ENCODE results near the gene TMEM217.

GRCh38 chr6:37272834-37273566 lies 15.1 kb upstream of the TMEM217 start:
- no peak for TF ChIP-seq CTCF (IDR thresholded peaks at IDR 0.05; ENCODE audit: control extremely low read depth in 1 of 3, insufficient read depth in 1 of 3, low read depth in 1 of 3, low read length in 3 of 3)
- TF ChIP-seq POLR2AphosphoS5 (IDR thresholded peaks at IDR 0.05; ENCODE audit: low read depth, low read length), result no peak
- TF ChIP-seq, protein P1, sequence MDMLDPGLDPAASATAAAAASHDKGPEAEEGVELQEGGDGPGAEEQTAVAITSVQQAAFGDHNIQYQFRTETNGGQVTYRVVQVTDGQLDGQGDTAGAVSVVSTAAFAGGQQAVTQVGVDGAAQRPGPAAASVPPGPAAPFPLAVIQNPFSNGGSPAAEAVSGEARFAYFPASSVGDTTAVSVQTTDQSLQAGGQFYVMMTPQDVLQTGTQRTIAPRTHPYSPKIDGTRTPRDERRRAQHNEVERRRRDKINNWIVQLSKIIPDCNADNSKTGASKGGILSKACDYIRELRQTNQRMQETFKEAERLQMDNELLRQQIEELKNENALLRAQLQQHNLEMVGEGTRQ (IDR thresholded peaks at IDR 0.05; ENCODE audit: low read length), result no peak
- no peak for TF ChIP-seq ZNF274 (IDR thresholded peaks at IDR 0.05; ENCODE audit: borderline replicate concordance, extremely low read depth, low read length)
- TF ChIP-seq JUND (IDR thresholded peaks at IDR 0.05; ENCODE audit: low read length), result no peak
- no peak for TF ChIP-seq BCL11A (IDR thresholded peaks at IDR 0.05; ENCODE audit: low read depth in 2 of 2, low read length in 2 of 2)
- TF ChIP-seq HDAC2 (IDR thresholded peaks at IDR 0.05; ENCODE audit: borderline replicate concordance in 1 of 2, low read depth in 2 of 2, low read length in 2 of 2), result no peak
- TF ChIP-seq TAF1 (IDR thresholded peaks at IDR 0.05; ENCODE audit: low read depth, low read length), result no peak
- no peak for TF ChIP-seq HDAC6 (IDR thresholded peaks at IDR 0.05; ENCODE audit: low read depth, low read length)
- no peak for TF ChIP-seq BRCA1 (IDR thresholded peaks at IDR 0.05; ENCODE audit: low read depth, low read length)
- TF ChIP-seq EZH2 (IDR thresholded peaks at IDR 0.05; ENCODE audit: low read depth, low read length, severe bottlenecking), result no peak
- no peak for TF ChIP-seq YY1 (IDR thresholded peaks at IDR 0.05; ENCODE audit: low read depth, low read length)
